Lower leg skin (tissue), 3 donors: ENCODE data around the gene C12orf75.

Experiments used
- POLR2A ChIP-seq, 2 donors: fragments of 450-650 bp; IDR thresholded peaks; one replicate each; pipeline ENCODE4 v1.6.1; 2016 to 2017; ENCODE audit warnings: antibody characterized with exemption in 2 of 2, mild to moderate bottlenecking in 1 of 2, moderate library complexity in 1 of 2
- TF ChIP-seq, protein P1 (sequence below), 3 donors: fragments of 450-650 bp; IDR thresholded peaks; one replicate each; pipeline ENCODE4 v1.5.1; 2016; ENCODE audit warnings: antibody characterized with exemption in 3 of 3, mild to moderate bottlenecking in 3 of 3, moderate library complexity in 2 of 3

GRCh38 chr12:105419606-105420005 is 89.1 kb downstream of the C12orf75 start:
- TF ChIP-seq, protein P1, sequence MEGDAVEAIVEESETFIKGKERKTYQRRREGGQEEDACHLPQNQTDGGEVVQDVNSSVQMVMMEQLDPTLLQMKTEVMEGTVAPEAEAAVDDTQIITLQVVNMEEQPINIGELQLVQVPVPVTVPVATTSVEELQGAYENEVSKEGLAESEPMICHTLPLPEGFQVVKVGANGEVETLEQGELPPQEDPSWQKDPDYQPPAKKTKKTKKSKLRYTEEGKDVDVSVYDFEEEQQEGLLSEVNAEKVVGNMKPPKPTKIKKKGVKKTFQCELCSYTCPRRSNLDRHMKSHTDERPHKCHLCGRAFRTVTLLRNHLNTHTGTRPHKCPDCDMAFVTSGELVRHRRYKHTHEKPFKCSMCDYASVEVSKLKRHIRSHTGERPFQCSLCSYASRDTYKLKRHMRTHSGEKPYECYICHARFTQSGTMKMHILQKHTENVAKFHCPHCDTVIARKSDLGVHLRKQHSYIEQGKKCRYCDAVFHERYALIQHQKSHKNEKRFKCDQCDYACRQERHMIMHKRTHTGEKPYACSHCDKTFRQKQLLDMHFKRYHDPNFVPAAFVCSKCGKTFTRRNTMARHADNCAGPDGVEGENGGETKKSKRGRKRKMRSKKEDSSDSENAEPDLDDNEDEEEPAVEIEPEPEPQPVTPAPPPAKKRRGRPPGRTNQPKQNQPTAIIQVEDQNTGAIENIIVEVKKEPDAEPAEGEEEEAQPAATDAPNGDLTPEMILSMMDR (IDR thresholded peaks at IDR 0.05) = no peak
- no peak for TF ChIP-seq POLR2A (IDR thresholded peaks at IDR 0.05)
